Colon (tissue), 2 donors: ENCODE measurements around the gene SLC6A18.
"Not testable (repeated sequence)": the region's sequence is repeated elsewhere in the genome, so short reads cannot be mapped to it uniquely, and the experiment has no call there.

Source experiments
- FAIRE-seq: peaks from 2 replicates; lab custom pipeline; 2012; peaks lifted over from hg19 to GRCh38; lab: Jason Lieb, UNC
- donor health status: control.
- donor health status: control.

Gene SLC6A18

GRCh38 chr5:1276930-1277329 lies 51.7 kb downstream of the SLC6A18 start:
- FAIRE-seq = no peak

- FAIRE-seq = no peak
Measured at GRCh38 chr5:1277331-1277730, 52.1 kb downstream of the SLC6A18 start.

GRCh38 chr5:1277781-1278180 lies 52.6 kb downstream of the SLC6A18 start:
- no peak for FAIRE-seq

DNA sequence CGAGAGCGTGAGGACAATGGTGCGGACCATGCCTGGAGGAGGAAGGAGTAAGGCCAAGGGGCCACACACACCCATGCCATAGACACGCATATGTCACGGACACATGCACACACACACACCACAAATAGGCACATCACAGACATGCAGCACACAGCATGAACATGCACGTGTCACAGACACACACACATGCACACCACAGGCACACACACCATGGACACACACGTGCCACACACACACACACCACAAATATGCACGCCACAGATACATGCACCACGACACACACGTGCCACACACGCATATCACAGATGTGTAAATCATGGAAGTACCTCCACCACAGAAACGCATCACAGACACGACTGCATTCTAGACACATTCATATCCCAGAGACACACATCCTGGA lies 53.0 kb downstream of the SLC6A18 start:
- FAIRE-seq = no peak

GRCh38 chr5:1278656-1279442 lies 53.7 kb downstream of the SLC6A18 start:
- FAIRE-seq = no peak

- FAIRE-seq = no peak
Measured at GRCh38 chr5:1279443-1280151, 54.4 kb downstream of the SLC6A18 start.

DNA sequence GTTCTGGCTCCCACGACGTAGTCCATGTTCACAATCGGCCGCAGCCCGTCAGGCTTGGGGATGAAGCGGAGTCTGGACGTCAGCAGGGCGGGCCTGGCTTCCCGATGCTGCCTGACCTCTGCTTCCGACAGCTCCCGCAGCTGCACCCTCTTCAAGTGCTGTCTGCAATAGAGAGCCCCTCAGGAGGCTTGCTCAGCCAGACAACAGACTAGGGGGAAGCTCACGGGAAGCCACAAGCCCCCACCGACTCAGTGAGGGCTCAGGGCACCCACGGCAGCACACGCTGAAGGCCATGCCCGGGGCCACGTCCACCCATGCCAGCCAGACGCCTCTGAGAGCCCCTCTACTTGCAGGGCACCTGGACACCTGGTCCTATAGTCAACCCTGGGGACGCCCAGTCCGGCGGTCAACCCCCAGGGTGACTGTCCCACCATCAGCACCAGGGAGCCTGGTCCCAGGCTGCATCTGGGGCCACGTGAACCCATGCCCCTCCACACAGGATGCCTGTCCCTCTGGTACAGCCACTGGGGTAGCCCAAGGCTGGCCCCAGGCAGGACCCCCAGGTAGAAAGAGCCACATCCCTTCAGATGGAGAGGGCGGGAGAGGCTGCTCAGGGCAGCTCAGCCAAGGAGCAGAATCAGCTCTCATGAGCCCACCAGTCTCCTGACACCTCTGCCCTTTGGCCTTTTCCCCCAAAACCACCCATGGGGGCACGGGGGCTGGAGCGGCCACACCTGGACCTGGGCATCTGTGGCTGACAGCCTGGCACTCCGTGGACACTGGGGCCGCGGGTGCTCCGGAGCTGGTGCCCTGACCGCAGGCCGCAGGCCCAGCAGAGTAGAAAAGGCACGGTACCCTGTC lies 55.2 kb downstream of the SLC6A18 start:
- no peak for FAIRE-seq

DNA sequence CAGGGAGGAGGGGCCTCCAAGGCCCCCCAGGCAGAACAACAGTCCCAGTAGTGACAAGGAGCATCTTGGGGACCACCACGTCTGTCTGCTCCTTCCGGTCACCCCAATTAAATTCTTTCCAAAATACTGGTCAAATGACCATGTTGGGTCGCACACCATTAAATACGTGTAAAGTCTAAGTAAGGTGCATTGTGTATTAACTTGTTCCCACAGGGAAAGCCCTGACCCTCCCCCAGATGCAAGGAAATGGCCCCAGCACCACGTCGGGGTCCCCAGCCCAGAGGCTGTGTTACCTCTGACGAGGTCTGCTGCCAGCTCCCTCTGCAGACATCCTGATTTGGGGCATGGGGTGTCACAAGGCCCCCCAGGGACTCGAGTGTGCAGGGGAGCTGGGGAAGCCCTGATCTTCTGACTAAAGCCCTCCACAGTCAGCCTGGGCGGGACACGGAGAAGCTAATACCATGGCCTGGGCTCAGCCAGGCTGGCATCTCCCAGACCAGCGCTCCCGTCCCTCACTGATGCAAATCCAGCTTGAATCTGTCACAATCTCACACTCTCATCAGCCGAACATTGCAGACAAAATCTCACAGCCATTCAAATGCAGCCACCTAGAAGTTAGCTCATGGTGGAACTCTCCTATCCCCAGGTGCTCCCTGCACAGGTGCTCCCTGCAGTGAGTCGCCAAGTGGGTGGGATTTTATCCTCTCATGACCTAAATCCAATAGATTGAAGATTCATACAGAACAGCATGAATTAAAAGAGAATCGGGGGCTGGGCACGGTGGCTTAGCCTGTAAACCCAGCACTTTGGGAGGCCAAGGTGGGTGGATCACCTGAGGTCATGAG lies 56.1 kb downstream of the SLC6A18 start:
- no peak for FAIRE-seq

DNA sequence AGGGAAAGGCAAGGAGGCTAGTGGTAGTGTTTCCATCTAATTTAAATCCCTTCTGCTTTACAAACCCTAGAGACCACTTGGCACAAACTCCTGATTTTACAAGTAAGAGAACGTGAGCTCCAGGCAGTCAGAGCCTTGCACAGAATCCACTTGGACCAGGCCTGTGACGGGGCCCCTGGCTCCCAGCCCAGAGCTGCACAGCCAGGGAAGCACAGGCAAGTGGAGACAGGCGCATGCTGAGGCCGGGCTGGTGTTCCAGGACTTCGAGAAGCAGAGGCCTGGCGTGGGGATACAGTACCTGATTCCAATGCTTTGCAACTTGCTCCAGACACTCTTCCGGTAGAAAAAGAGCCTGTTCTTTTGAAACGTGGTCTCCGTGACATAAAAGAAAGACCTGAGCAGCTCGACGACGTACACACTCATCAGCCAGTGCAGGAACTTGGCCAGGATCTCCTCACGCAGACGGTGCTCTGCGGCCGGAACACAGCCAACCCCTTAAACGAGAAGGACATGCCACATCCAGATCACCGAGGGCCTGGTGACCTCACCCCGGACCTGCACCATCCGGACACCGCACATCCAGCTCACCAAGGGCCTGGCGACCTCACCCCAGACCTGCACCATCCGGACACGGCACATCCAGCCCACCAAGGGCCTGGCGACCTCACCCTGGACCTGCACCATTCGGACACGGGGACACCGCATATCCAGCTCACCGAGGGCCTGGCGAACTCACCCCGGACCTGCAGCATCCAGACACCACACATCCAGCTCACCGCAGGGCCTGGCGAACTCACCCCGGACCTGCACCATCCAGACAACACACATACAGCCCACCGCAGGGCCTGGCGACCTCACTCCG lies 57.2 kb downstream of the SLC6A18 start:
- no peak for FAIRE-seq

DNA sequence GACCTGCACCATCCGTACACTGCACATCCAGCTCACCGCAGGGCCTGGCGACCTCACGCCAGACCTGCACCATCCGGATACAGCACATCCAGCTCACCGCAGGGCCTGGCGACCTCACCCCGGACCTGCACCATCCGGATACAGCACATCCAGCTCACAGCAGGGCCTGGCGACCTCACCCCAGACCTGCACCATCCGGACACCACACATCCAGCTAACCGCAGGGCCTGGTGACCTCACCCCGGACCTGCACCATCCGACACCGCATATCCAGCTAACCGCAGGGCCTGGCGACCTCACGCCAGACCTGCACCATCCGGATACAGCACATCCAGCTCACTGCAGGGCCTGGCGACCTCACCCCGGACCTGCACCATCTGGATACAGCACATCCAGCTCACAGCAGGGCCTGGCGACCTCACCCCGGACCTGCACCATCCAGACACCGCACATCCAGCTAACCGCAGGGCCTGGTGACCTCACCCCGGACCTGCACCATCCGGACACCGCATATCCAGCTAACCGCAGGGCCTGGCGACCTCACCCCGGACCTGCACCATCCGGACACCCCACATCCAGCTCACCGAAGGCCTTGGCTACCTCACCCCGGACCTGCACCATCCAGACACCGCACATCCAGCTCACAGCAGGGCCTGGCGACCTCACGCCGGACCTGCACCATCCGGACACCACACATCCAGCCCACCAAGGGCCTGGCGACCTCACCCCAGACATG lies 58.0 kb downstream of the SLC6A18 start:
- FAIRE-seq = not testable (repeated sequence)

- not testable (repeated sequence) for FAIRE-seq
Measured at GRCh38 chr5:1283729-1284041, 58.5 kb downstream of the SLC6A18 start.

DNA sequence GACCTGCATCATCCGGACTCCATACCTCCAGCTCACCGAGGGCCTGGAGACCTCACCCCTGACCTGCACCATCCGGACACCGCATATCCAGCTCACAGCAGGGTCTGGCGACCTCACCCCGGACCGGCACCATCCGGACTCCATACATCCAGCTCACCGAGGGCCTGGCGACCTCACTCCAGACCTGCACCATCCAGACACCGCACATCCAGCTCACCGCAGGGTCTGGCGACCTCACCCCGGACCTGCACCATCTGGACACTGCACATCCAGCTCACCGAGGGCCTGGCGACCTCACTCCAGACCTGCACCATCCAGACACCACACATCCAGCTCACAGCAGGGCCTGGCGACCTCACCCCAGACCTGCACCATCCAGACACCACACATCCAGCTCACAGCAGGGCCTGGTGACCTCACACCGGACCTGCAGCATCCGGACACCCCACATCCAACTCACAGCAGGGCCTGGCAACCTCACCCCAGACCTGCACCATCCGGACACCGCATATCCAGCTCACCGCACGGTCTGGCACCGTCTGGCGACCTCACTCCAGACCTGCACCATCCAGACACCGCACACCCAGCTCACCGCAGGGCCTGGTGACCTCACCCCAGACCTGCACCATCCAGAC lies 59.3 kb downstream of the SLC6A18 start:
- FAIRE-seq = not testable (repeated sequence)

GRCh38 chr5:1285141-1285540 lies 60.0 kb downstream of the SLC6A18 start:
- no peak for FAIRE-seq

DNA sequence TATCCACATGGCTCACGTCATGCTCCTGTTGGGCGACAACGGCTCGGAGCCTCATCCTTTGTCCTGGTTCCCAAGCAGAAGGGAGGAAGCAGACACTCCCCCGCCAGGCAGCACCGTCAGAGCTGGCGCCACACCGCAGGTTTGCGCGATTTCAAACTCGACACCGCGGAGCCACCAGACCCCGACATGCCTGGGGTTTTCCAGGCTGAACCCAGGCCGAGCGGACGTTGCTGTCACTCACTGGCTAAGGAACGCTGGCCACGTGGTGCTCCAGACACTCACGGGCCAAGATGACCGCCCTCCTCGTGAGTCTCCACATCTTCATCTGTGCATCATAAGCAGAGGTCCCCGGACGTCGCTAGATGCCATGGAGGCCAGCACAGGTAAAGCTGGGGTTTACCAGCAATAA lies 60.7 kb downstream of the SLC6A18 start:
- no peak for FAIRE-seq

DNA sequence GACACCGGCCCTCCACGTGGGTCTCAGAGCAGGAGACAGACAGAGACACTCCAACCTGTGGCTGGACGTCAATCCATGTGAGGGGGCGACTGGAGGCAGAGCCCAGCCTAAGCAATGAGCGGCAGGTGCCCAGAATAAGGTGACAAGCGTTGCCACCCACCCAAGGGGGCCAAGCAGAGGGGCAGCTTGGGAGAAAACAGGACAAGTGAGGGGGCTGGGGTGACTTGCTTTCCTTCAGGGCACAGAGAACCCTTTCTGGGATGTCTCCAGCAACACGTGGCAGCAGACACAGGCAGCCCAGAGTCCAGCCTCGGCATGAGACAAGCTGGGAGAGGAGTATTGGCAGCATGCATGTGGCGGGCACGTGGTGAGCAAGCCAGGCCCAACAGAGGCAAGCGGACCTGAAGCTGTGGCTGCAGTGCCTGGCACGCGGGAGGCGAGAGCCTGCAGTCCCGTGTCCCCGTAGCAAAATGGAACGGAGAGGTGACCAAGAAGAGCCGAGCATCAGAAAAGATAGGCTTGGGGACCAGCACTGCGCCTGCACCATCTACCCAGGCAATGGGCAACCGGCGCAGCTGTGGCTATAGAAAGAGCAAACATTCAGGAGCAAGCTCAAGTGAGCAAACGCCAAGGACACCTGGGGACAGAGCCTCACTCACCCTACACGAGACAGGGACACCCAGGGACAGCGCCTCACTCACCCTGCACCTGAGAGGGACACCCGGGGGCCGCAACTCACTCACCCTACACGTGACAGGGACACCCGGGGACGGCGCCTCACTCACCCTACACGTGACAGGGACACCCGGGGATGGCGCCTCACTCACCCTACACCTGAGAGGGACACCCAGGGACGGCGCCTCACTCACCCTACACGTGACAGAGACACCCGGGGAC lies 63.5 kb downstream of the SLC6A18 start:
- no peak for FAIRE-seq

- FAIRE-seq = not testable (repeated sequence)
Measured at GRCh38 chr5:1289559-1289958, 64.4 kb downstream of the SLC6A18 start.

DNA sequence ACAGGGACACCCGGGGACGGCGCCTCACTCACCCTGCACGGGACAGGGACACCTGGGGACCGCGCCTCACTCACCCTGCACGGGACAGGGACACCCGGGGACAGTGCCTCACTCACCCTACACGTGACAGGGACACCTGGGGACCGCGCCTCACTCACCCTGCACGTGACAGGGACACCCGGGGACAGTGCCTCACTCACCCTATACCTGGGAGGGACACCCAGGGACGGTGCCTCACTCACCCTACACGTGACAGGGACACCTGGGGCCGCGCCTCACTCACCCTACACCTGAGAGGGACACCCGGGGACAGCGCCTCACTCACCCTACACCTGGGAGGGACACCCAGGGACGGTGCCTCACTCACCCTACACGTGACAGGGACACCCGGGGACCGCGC lies 65.8 kb downstream of the SLC6A18 start:
- FAIRE-seq = not testable (repeated sequence)

DNA sequence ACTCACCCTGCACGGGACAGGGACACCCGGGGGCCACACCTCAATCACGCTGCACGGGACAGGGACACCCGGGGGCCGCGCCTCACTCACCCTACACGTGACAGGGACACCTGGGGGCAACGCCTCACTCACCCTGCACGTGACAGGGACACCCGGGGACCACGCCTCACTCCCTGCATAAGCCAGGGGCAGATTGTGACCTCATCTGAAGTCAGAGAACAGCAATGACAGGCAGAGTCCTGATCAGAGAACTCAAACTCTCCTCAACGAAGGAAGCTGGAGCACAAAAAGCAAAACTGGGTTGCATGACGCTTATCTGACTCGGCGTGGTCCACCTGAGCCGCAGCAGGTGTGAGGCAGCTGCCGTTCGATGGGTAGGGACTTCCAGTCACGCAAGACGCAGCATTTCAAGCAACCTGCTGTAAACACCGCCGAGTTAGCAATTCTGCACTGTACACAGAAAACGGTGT lies 66.5 kb downstream of the SLC6A18 start:
- no peak for FAIRE-seq

GRCh38 chr5:1292139-1292538 lies 67.0 kb downstream of the SLC6A18 start:
- no peak for FAIRE-seq
